Tibial nerve (tissue), 4 donors: ENCODE results near the gene EPC2. TPM values are rescaled to one million over a fixed set of nuclear protein-coding genes. Genes with fewer than 3 reads are reported as not detected.

Experiments used
- DNase-seq, 2 donors: peaks; one replicate each; pipeline ENCODE4 v3.0.0-alpha.2; 2019; ENCODE audit warnings: low spot score in 2 of 2
- H3K27ac ChIP-seq, 4 donors: fragments of 200-600 bp; sonication (generic) in 3 of 4; one replicate each; pipeline ENCODE4 v1.5.1; 2017 to 2019; ENCODE audit warnings: mild to moderate bottlenecking in 1 of 4
- H3K27me3 ChIP-seq, 2 donors: fragments of 200-600 bp; sonication (generic) in 1 of 2; one replicate each; pipeline versions ENCODE4 v1.5.1 to v1.6.0; 2017 to 2019
- H3K36me3 ChIP-seq, 3 donors: fragments of 200-600 bp; sonication (generic); one replicate each; pipeline ENCODE4 v1.5.1; 2018 to 2019
- H3K4me1 ChIP-seq, 4 donors: fragments of 200-600 bp; sonication (generic) in 3 of 4; one replicate each; pipeline ENCODE4 v1.5.1; 2017 to 2019
- H3K4me3 ChIP-seq, 4 donors: fragments of 200-600 bp; sonication (generic) in 3 of 4; one replicate each; pipeline ENCODE4 v1.5.1; 2017 to 2019; ENCODE audit warnings: mild to moderate bottlenecking in 1 of 4, moderate library complexity in 1 of 4
- H3K9me3 ChIP-seq, 4 donors: fragments of 200-600 bp; sonication (generic) in 3 of 4; one replicate each; pipeline ENCODE4 v1.5.1; 2017 to 2019
- CTCF ChIP-seq, 5 experiments: fragments of 200-600 bp in 3 of 5; fragments of 450-650 bp in 2 of 5; sonication (generic) in 3 of 5; IDR thresholded peaks; one replicate each; pipeline ENCODE4 v1.5.1; 2016 to 2019; ENCODE audit warnings: antibody characterized with exemption in 5 of 5, mild to moderate bottlenecking in 3 of 5, moderate library complexity in 2 of 5
- EP300 ChIP-seq, 2 donors: sonication (generic); formaldehyde crosslinking; IDR thresholded peaks; one replicate each; pipeline ENCODE4 v1.6.1; 2017; ENCODE audit warnings: antibody characterized with exemption in 2 of 2, mild to moderate bottlenecking in 1 of 2
- POLR2A ChIP-seq, 2 donors: fragments of 450-650 bp; IDR thresholded peaks; one replicate each; pipeline ENCODE4 v1.6.1; 2017; ENCODE audit warnings: antibody characterized with exemption in 2 of 2, mild to moderate bottlenecking in 2 of 2, moderate library complexity in 2 of 2
- WGBS, 2 donors: methylation state at CpG; one replicate each; pipeline ENCODE4 v1.1.5; 2018; 5-methylcytosine and 5-hydroxymethylcytosine counted together
- total RNA-seq, 4 donors: library from RNA; depleted of rRNA; stranded (reverse); fragments of >200 nt; gene quantifications; one replicate each; pipeline ENCODE4 v1.1.0, GENCODE V29; 2016

The EPC2 gene
- total RNA-seq, 4 donors from 2014 or later: 23.4 to 26.5 (median 25.3) TPM

DNA sequence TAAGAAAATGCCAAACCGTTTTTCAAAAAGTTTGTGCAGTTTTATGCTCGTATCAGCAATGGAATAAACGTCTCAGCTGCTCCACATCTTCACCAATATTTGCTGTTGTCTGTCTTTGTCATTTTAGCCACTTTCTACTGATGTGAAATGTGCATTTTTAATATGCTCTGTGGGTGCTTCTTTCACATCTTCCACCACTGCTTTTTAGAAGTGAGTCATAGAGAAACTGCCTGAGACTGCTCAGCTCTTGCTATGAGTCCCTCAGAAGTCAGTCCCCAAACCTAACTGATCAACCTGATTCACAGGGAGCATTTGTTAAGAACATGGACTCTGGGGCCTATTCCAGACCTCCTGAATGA lies 41.0 kb upstream of the EPC2 start:
- H3K36me3 ChIP-seq: no peaks in the 10 kb centered on the region
- H3K27ac ChIP-seq: no peak overlapping the region
- no peaks in the 10 kb centered on the region for H3K27me3 ChIP-seq
- DNase-seq: no peak
- TF ChIP-seq EP300 (IDR thresholded peaks at IDR 0.05) (no peak), POLR2A (IDR thresholded peaks at IDR 0.05) (no peak), CTCF (IDR thresholded peaks at IDR 0.05) (no peak)
- no peak overlapping the region for H3K4me3 ChIP-seq
- WGBS, 2 donors: 74 to 76% methylated on average over 3 of the region's 3 CpGs
- peaks cover 0 to 20% (median 0%) of the 10 kb centered on the region in 4 donors for H3K9me3 ChIP-seq
- H3K4me1 ChIP-seq: no peaks in the 10 kb centered on the region

- H3K9me3 ChIP-seq: peaks cover 0 to 20% (median 0%) of the 10 kb centered on the region in 4 donors
- no peak overlapping the region for H3K4me3 ChIP-seq
- no peak for DNase-seq
- no peaks in the 10 kb centered on the region for H3K27me3 ChIP-seq
- TF ChIP-seq POLR2A (IDR thresholded peaks at IDR 0.05) (no peak), EP300 (IDR thresholded peaks at IDR 0.05) (no peak), CTCF (IDR thresholded peaks at IDR 0.05) (no peak)
- WGBS, 2 donors: 92 to 93% methylated on average over 7 of the region's 7 CpGs
- H3K27ac ChIP-seq: no peak overlapping the region
- no peaks in the 10 kb centered on the region for H3K36me3 ChIP-seq
- H3K4me1 ChIP-seq: no peaks in the 10 kb centered on the region
Observed at GRCh38 chr2:148604927-148605326, 39.6 kb upstream of the EPC2 start.

- Histone ChIP-seq H3K4me1 (no peaks in the 10 kb centered on the region), H3K27me3 (no peaks in the 10 kb centered on the region), H3K36me3 (no peaks in the 10 kb centered on the region), H3K27ac (no peak overlapping the region), H3K4me3 (no peak overlapping the region), H3K9me3 (peaks cover 0 to 7% (median 0%) of the 10 kb centered on the region in 4 donors)
- 83 to 86% methylated on average over 4 of the region's 4 CpGs for WGBS, 2 donors
- DNase-seq: no peak
- TF ChIP-seq EP300 (IDR thresholded peaks at IDR 0.05): no peak
- no peak for TF ChIP-seq CTCF (IDR thresholded peaks at IDR 0.05)
- TF ChIP-seq POLR2A (IDR thresholded peaks at IDR 0.05): no peak
Observed at GRCh38 chr2:148607566-148607965, 37.0 kb upstream of the EPC2 start.

DNA sequence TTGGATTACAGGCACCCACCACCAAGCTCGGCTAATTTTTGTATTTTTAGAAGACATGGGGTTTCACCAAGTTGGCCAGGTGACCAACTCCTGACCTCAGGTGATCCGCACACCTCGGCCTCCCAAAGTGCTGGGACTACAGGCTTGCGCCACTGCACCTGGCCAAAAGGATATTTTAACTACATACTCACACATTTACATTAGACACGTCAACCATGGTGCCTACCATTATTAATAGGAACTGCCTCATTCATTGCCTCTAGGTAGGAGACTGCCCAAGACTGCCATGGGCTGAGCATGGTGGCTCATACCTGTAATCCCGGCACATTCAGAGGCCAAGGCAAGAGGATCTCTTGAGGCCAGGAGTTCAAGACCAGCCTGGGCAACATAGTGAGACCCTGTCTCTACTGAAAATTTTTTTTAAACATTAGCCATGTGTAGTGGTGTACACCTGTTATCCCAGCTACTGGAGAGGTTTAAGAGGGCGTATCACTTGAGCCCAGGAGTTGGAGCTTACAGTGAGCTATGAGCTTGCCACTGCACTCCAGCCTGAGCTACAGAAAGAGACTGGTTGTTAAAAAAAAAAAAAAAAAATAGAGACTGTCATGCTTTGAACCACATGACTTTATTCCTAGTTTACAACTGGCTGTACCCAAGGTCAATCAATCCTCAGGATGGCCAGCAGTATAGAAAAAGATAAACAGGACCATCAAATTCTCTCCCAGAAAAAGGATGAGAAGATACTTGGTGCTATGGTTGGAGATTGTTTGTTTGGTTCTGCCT lies 31.1 kb upstream of the EPC2 start:
- no peak overlapping the region for H3K4me3 ChIP-seq
- DNase-seq: no peak
- H3K27ac ChIP-seq: peak overlapping the region in 2 of 4 donors; percentile 49 to 71
- peaks cover 0 to 31% (median 19%) of the 10 kb centered on the region in 4 donors for H3K4me1 ChIP-seq
- TF ChIP-seq POLR2A (IDR thresholded peaks at IDR 0.05) (no peak), CTCF (IDR thresholded peaks at IDR 0.05) (no peak), EP300 (IDR thresholded peaks at IDR 0.05) (no peak)
- no peaks in the 10 kb centered on the region for H3K9me3 ChIP-seq
- no peaks in the 10 kb centered on the region for H3K27me3 ChIP-seq
- H3K36me3 ChIP-seq: no peaks in the 10 kb centered on the region
- 97 to 98% methylated on average over 7 of the region's 7 CpGs for WGBS, 2 donors

- TF ChIP-seq EP300 (IDR thresholded peaks at IDR 0.05) (no peak), CTCF (IDR thresholded peaks at IDR 0.05) (no peak), POLR2A (IDR thresholded peaks at IDR 0.05) (no peak)
- DNase-seq: peak in 1 of 2 donors; percentile 8
Observed at GRCh38 chr2:148614014-148614321, 30.6 kb upstream of the EPC2 start.

More at GRCh38 chr2:148614014-148614321, 30.6 kb upstream of the EPC2 start:
- no peaks in the 10 kb centered on the region for H3K9me3 ChIP-seq
- no peaks in the 10 kb centered on the region for H3K27me3 ChIP-seq
- no peaks in the 10 kb centered on the region for H3K36me3 ChIP-seq
- peak overlapping the region in 2 of 4 donors; percentile 49 to 71 for H3K27ac ChIP-seq
- peaks cover 0 to 31% (median 19%) of the 10 kb centered on the region in 4 donors for H3K4me1 ChIP-seq
- no peak overlapping the region for H3K4me3 ChIP-seq
